ENCODE data around the gene LIN7A.

GRCh38 chr12:80791863-80792262, 145.9 kb downstream of the LIN7A start:
- no peak for TF ChIP-seq JUND (IDR thresholded peaks at IDR 0.05)
- no peak for TF ChIP-seq CTCF (IDR thresholded peaks at IDR 0.05; ENCODE audit: low read depth, low read length, missing input control)
